ENCODE measurements around the gene RASSF5.

- no peak for TF ChIP-seq GATA3 (IDR thresholded peaks at IDR 0.05; ENCODE audit: low read depth, low read length)
- TF ChIP-seq GATA2 (IDR thresholded peaks at IDR 0.05; ENCODE audit: low read depth, low read length) = no peak
Measured at GRCh38 chr1:206518743-206519142, 11.4 kb downstream of the RASSF5 start.

Measured in SH-SY5Y (cell line).